Activated naive CD4-positive, alpha-beta T cell treated with anti-CD3 and anti-CD28 coated beads, Interleukin-2, amount 10 ng/mL, durations not matched to agents 7 days and 5 days (primary cell): ENCODE measurements around the gene SPATA3.
"Not testable (repeated sequence)": the region's sequence is repeated elsewhere in the genome, so short reads cannot be mapped to it uniquely, and the experiment has no call there.

Experiments used
- CTCF ChIA-PET: fragments of 350-600 bp; sonication (Branson Sonifier 250); formaldehyde crosslinking; loops from one replicate; lab custom pipeline; 2021; ENCODE audit warnings: antibody characterized with exemption; lab: Charles Lee
- DNase-seq: peaks from one replicate; pipeline ENCODE4 v3.0.0-alpha.2; 2020
- H3K27ac Mint-ChIP-seq: one replicate; pipeline ENCODE4 v1.8.0; 2021; ENCODE audit warnings: mild to moderate bottlenecking, moderate library complexity, mixed read lengths
- H3K27me3 Mint-ChIP-seq: one replicate; pipeline ENCODE4 v1.8.0; 2021; ENCODE audit warnings: mild to moderate bottlenecking, mixed read lengths
- H3K36me3 Mint-ChIP-seq: one replicate; pipeline ENCODE4 v1.8.0; 2021; ENCODE audit warnings: mixed read lengths
- H3K4me1 Mint-ChIP-seq: one replicate; pipeline ENCODE4 v1.8.0; 2021; ENCODE audit warnings: mixed read lengths
- H3K4me3 Mint-ChIP-seq: one replicate; pipeline ENCODE4 v1.8.0; 2021; ENCODE audit warnings: mild to moderate bottlenecking, moderate library complexity, mixed read lengths
- H3K9me3 Mint-ChIP-seq: one replicate; pipeline ENCODE4 v1.8.0; 2021; ENCODE audit warnings: mixed read lengths

Gene SPATA3

DNA sequence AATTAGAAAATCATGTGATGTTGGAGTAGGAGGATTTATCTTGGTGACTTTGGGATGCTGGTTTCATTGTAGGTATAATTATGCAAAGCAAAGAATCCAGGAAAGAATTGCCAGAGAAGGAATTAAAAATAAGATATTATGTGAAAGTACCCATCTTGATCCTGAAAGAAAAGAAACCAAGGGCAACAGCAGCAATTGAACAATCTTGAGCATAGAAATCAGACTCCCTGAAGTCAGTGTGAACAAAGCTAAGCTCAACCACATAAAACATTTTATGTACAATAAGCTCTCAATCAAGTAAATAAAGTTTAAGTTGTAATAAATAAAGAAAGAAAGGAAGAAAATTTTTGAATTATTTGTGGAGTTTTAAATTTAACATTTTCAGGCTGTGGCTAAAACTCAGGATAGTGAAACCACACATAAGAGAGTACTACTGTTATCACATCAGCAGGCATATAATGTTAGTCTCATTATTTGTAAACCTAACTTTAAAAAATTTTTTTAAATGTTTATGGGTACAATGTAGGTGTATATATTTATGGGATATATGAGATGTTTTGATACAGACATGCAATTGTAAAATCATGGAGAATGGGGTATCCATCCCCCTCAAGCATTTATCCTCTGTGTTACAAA lies 38.0 kb upstream of the SPATA3 start:
- Mint-ChIP-seq H3K9me3 (no peaks in the 10 kb centered on the region), H3K4me1 (peaks cover 16% of the 10 kb centered on the region), H3K27me3 (peaks cover 67% of the 10 kb centered on the region), H3K27ac (peak overlapping the region; percentile 60), H3K4me3 (peak overlapping the region; percentile 61), H3K36me3 (no peaks in the 10 kb centered on the region)
- no peak for DNase-seq
- CTCF ChIA-PET, result interaction anchor here (1.7 kb wide), 1 partner anchor 30 kb away, joined by 4 read pairs; no protein-coding TSS in a partner anchor

GRCh38 chr2:230958820-230959756 lies 36.8 kb upstream of the SPATA3 start:
- no peaks in the 10 kb centered on the region for H3K36me3 Mint-ChIP-seq
- no peaks in the 10 kb centered on the region for H3K9me3 Mint-ChIP-seq
- no peak overlapping the region for H3K4me3 Mint-ChIP-seq
- no peak overlapping the region for H3K27ac Mint-ChIP-seq
- H3K27me3 Mint-ChIP-seq, result peaks cover 55% of the 10 kb centered on the region
- CTCF ChIA-PET, result interaction anchor here (1.5 to 1.6 kb wide), 2 partner anchors 9 to 14 kb away, joined by 3 to 5 read pairs; no protein-coding TSS in a partner anchor
- H3K4me1 Mint-ChIP-seq, result peaks cover 16% of the 10 kb centered on the region
- DNase-seq, result no peak

DNA sequence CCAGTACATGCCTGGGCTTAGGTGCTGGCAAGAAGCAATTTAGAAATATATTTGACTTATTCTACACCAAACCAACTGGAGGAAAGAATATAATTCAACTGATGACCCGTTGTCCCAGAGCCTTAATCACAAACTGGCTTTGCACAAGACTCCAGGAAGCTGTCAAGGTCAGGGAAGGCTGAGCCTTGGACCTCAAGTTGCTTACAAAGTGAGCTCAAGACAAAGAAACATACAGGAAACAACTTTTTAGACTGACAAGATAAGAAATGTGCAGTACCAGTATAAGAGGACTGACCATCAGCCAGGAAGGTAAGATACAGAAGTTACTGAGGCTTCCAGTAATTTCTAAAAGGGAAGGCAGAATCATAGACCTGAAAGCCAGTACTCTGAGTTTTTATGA lies 35.9 kb upstream of the SPATA3 start:
- Mint-ChIP-seq H3K4me1 (peaks cover 16% of the 10 kb centered on the region), H3K27me3 (peaks cover 53% of the 10 kb centered on the region), H3K27ac (no peak overlapping the region), H3K9me3 (no peaks in the 10 kb centered on the region), H3K36me3 (no peaks in the 10 kb centered on the region), H3K4me3 (no peak overlapping the region)
- DNase-seq, result no peak
- CTCF ChIA-PET, result interaction anchor here (1.5 to 1.6 kb wide), 2 partner anchors 8 to 13 kb away, joined by 3 to 5 read pairs; no protein-coding TSS in a partner anchor

DNA sequence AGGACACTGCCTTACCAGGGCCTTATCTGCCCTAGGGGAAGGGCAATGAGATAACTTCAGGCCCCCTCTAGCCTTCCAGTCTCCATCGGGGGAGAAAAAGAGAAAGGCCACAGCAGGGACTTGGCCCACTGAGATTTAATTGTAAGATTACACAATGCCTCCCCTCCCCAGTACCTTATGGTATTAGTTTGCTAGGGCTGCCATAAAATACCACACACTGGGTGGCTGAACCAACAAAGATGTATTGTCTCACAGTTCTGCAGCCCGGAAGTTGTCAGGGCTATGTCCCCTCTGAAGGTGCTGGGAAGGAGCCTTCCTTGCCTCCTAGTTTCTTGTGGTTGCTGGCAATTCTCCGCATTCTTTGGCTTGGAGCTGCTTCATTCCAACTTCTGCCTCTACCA lies 34.8 kb upstream of the SPATA3 start:
- no peak overlapping the region for H3K27ac Mint-ChIP-seq
- no peak for DNase-seq
- peaks cover 44% of the 10 kb centered on the region for H3K27me3 Mint-ChIP-seq

DNA sequence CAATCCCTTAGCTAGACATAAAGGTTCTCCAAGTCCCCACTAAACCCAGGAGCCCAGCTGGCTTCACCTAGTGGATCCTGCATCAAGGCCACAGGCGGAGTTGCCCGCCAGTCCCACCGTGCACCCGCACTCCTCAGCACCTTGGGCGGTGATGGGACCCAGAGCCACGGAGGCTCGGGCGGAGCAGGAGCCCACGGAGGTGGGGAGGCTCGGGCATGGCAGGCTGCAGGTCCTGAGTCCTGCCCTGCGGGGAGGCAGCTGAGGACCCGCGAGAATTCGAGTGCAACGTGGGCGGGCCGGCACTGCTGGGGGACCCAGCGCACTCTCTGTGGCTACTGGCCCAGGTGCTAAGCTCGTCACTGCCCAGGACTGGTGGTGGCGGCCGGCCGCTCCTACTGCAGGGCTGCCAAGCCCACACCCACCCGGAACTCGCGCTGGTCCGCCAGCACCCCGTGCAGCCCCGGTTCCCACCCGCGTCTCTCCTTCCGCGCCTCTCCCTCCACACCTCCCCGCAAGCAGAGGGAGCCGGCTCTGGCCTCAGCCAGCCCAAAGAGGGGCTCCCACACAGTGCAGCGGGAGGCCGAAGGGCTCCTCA lies 31.7 kb upstream of the SPATA3 start:
- H3K27me3 Mint-ChIP-seq, result peaks cover 35% of the 10 kb centered on the region
- no peaks in the 10 kb centered on the region for H3K36me3 Mint-ChIP-seq
- no peak overlapping the region for H3K4me3 Mint-ChIP-seq
- CTCF ChIA-PET, result no interaction called here
- H3K9me3 Mint-ChIP-seq, result no peaks in the 10 kb centered on the region
- no peak overlapping the region for H3K27ac Mint-ChIP-seq
- peaks cover 2% of the 10 kb centered on the region for H3K4me1 Mint-ChIP-seq
- DNase-seq, result no peak

More for the DNA sequence above, 34.8 kb upstream of the SPATA3 start:
- Mint-ChIP-seq H3K4me1 (peaks cover 16% of the 10 kb centered on the region), H3K36me3 (no peaks in the 10 kb centered on the region), H3K4me3 (no peak overlapping the region), H3K9me3 (no peaks in the 10 kb centered on the region)
- CTCF ChIA-PET, result no interaction called here

GRCh38 chr2:230967113-230967512 lies 28.8 kb upstream of the SPATA3 start:
- H3K4me3 Mint-ChIP-seq, result no peak overlapping the region
- DNase-seq, result no peak
- H3K27me3 Mint-ChIP-seq, result peaks cover 14% of the 10 kb centered on the region
- CTCF ChIA-PET, result interaction anchor here (0.6 kb wide), 1 partner anchor 168 kb away, joined by 3 read pairs; no protein-coding TSS in a partner anchor
- no peak overlapping the region for H3K27ac Mint-ChIP-seq
- no peaks in the 10 kb centered on the region for H3K9me3 Mint-ChIP-seq
- no peaks in the 10 kb centered on the region for H3K36me3 Mint-ChIP-seq
- peaks cover 6% of the 10 kb centered on the region for H3K4me1 Mint-ChIP-seq

- not testable (repeated sequence) for H3K36me3 Mint-ChIP-seq, H3K4me1 Mint-ChIP-seq, H3K4me3 Mint-ChIP-seq, H3K27ac Mint-ChIP-seq, DNase-seq, H3K9me3 Mint-ChIP-seq
- CTCF ChIA-PET, result interaction anchor here (1.0 to 2.0 kb wide), 2 partner anchors 9 to 19 kb away, joined by 3 to 5 read pairs; no protein-coding TSS in a partner anchor
- H3K27me3 Mint-ChIP-seq, result peaks cover 14% of the 10 kb centered on the region
These were observed 27.6 kb upstream of the SPATA3 start for GRCh38 chr2:230968314-230968713.

DNA sequence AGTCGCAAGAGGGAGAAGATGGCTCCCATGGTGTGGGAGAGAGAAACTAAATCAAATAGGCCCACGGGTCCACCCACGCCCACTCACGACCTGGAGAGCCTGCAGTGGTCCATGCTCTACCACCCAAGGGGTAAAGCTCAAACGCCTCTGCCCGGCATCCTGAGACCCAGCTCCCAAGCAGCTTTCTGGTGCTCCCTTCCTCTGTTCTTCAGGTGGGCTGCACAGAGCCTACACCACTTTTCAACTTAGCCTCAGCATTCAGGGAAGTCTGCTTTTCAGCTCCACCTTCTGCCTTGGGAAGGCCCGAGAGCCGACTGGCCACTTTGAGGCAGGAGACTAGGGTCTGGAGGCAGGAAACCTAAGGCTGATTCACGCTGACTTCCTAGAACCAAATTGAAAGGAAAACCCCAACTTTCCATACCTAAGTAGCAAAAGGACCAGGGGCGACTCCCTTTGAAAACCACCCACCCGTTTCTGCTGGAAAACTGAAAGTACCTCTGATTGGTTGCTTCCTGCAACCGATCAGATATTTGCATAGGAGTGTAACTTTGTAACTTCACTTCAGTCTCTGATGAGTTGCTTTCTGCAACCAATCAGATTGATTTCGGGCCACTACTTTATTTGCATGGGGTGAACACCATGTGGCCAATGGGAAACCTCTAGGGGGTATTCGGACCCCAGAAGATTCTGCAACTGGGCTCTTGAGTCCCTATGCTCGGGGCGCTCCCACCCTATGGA lies 26.8 kb upstream of the SPATA3 start:
- Mint-ChIP-seq H3K27me3 (peaks cover 14% of the 10 kb centered on the region), H3K36me3 (no peaks in the 10 kb centered on the region), H3K9me3 (no peaks in the 10 kb centered on the region), H3K4me3 (no peak overlapping the region), H3K4me1 (peaks cover 13% of the 10 kb centered on the region), H3K27ac (no peak overlapping the region)
- DNase-seq, result no peak
- CTCF ChIA-PET, result interaction anchor here (1.0 to 2.0 kb wide), 2 partner anchors 10 to 19 kb away, joined by 3 to 5 read pairs; no protein-coding TSS in a partner anchor

DNA sequence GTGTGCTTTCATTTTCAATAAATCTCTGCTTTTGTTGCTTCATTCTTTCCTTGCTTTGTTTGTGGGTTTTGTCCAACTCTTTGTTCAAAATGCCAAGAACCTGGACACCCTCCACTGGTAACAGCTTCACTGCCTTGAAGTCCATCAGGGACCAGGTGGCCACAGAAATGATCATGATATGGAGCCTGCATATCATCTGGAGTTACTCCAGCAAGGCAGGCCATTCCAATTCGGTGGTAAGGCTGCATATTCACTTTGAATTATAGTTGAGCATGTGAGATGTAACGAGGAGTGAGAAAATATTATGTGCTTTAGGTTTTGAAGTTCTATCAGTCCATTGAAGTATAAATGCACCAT lies 26.3 kb upstream of the SPATA3 start:
- CTCF ChIA-PET, result interaction anchor here (0.6 kb wide), 1 partner anchor 17 kb away, joined by 3 read pairs; no protein-coding TSS in a partner anchor
- H3K4me3 Mint-ChIP-seq, result no peak overlapping the region
- no peak for DNase-seq
- H3K4me1 Mint-ChIP-seq, result peaks cover 18% of the 10 kb centered on the region
- H3K27me3 Mint-ChIP-seq, result peaks cover 14% of the 10 kb centered on the region
- no peak overlapping the region for H3K27ac Mint-ChIP-seq
- no peaks in the 10 kb centered on the region for H3K36me3 Mint-ChIP-seq
- no peaks in the 10 kb centered on the region for H3K9me3 Mint-ChIP-seq

GRCh38 chr2:230972046-230972445 lies 23.9 kb upstream of the SPATA3 start:
- Mint-ChIP-seq H3K4me1 (peaks cover 25% of the 10 kb centered on the region), H3K27me3 (peaks cover 25% of the 10 kb centered on the region), H3K36me3 (no peaks in the 10 kb centered on the region), H3K9me3 (no peaks in the 10 kb centered on the region), H3K27ac (no peak overlapping the region), H3K4me3 (no peak overlapping the region)
- CTCF ChIA-PET, result interaction anchor here (0.6 to 1.5 kb wide), 2 partner anchors 13 to 111 kb away, joined by 3 read pairs; no protein-coding TSS in a partner anchor
- no peak for DNase-seq

DNA sequence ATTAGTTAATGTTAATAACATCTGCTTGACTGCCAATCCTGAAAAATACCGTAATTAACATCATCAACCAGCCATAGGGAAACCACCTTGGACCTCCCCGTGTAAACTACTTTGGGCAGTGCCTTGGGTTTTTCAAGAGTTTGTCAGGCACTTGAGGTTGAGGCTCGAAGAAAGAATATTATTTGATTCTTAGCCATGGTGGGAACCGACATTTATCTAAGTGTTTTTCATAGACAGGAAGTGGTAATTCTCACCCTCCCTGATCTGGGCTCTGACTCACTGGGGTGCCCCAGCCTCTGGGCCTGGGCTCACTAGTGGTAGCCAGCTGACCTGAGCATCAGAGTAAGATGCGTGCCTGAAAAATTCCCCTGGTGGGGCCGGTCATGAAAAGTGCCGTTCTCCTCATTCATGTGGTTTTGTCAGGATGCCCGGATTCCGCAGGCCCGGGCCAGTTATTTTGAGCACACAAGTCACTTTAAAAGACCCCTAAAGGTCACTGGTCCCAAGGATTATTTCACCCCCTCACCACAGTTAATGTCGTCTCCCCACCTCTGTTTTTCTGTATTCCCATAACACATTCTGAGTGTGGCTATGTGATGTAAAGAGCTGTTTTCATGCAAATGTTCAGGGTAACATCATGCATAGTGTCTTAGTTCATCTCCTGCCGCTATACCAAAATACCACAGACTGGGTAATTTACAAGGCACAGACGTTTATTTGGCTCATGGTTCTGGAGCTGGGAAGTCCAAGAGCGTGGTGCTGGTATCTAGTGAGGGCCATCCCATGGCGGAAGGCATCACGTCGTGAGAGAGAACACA lies 21.6 kb upstream of the SPATA3 start:
- CTCF ChIA-PET, result interaction anchor here (1.2 to 1.5 kb wide), 2 partner anchors 13 to 126 kb away, joined by 3 read pairs; no protein-coding TSS in a partner anchor
- peak overlapping the region; percentile 78 for H3K27ac Mint-ChIP-seq
- peaks cover 22% of the 10 kb centered on the region for H3K4me1 Mint-ChIP-seq
- H3K27me3 Mint-ChIP-seq, result peaks cover 12% of the 10 kb centered on the region
- peak; percentile 61 for DNase-seq
- H3K9me3 Mint-ChIP-seq, result no peaks in the 10 kb centered on the region
- H3K36me3 Mint-ChIP-seq, result no peaks in the 10 kb centered on the region
- H3K4me3 Mint-ChIP-seq, result no peak overlapping the region

- Mint-ChIP-seq H3K27ac (no peak overlapping the region), H3K9me3 (no peaks in the 10 kb centered on the region), H3K4me1 (peaks cover 27% of the 10 kb centered on the region), H3K27me3 (peaks cover 12% of the 10 kb centered on the region), H3K4me3 (no peak overlapping the region), H3K36me3 (no peaks in the 10 kb centered on the region)
- no peak for DNase-seq
- CTCF ChIA-PET, result interaction anchor here (1.2 kb wide), 1 partner anchor 9 kb away, joined by 4 read pairs; no protein-coding TSS in a partner anchor
These were observed 20.0 kb upstream of the SPATA3 start for GRCh38 chr2:230975927-230976326.
